Measurements from ENCODE around the gene EID2B. TPM values are rescaled to one million over a fixed set of nuclear protein-coding genes. Genes with fewer than 3 reads are reported as not detected.

EID2B gene
- total RNA-seq, 1 experiment from 2014 or later = 2.3 TPM

GRCh38 chr19:39517432-39517831 lies 15.2 kb downstream of the EID2B start:
- no peak overlapping the region for H3K27ac ChIP-seq

GRCh38 chr19:39516270-39516669 lies 16.4 kb downstream of the EID2B start:
- H3K27me3 ChIP-seq (ENCODE audit: insufficient read depth, low read depth) = peaks cover 3% of the 10 kb centered on the region; the same call in 1 of the 2 replicates
- DNase-seq = no peak
- H3K36me3 ChIP-seq (ENCODE audit: low read depth) = no peaks in the 10 kb centered on the region
- H2AFZ ChIP-seq = no peak overlapping the region
- H3K4me3 ChIP-seq = no peak overlapping the region
- CTCF ChIA-PET = no interaction called here
- H4K20me1 ChIP-seq (ENCODE audit: insufficient read depth) = no peaks in the 10 kb centered on the region
- POLR2A ChIA-PET (ENCODE audit: unreplicated experiment) = interaction anchor here (0.6 kb wide), 1 partner anchor 61 kb away, joined by 13 read pairs; no protein-coding TSS in a partner anchor
- H3K9me3 ChIP-seq (ENCODE audit: insufficient read depth, low read depth) = no peaks in the 10 kb centered on the region
- intact Hi-C loops (cut with micrococcal nuclease; ENCODE audit: unreplicated experiment) = no loop called here
- H3K79me2 ChIP-seq (ENCODE audit: low read depth) = no peaks in the 10 kb centered on the region
- H3K9me2 ChIP-seq (ENCODE audit: insufficient read depth) = no peaks in the 10 kb centered on the region
- BruUV-seq (replicated peaks) = no TSS peak
- TF ChIP-seq CTCF (conservative IDR thresholded peaks at IDR 0.05) (no peak), EZH2 (IDR thresholded peaks at IDR 0.05; ENCODE audit: low read depth) (no peak)
- no peaks in the 10 kb centered on the region for H3K4me1 ChIP-seq (replicated peaks; ENCODE audit: insufficient read depth)
- H3K27ac ChIP-seq = no peak overlapping the region
- H3K4me2 ChIP-seq = no peak overlapping the region
- peaks cover 4% of the 10 kb centered on the region; the same call in 1 of the 2 replicates for H3F3A ChIP-seq (ENCODE audit: insufficient read depth, low read depth)

More at GRCh38 chr19:39517432-39517831, 15.2 kb downstream of the EID2B start:
- no TSS peak for BruUV-seq (replicated peaks)
- H3K79me2 ChIP-seq (ENCODE audit: low read depth) = no peaks in the 10 kb centered on the region
- no peaks in the 10 kb centered on the region for H3K4me1 ChIP-seq (replicated peaks; ENCODE audit: insufficient read depth)
- intact Hi-C loops (cut with micrococcal nuclease; ENCODE audit: unreplicated experiment) = no loop called here
- CTCF ChIA-PET = interaction anchor here (1.2 kb wide), 1 partner anchor 19 kb away, joined by 4 read pairs; no protein-coding TSS in a partner anchor
- peaks cover 4% of the 10 kb centered on the region; the same call in 1 of the 2 replicates for H3F3A ChIP-seq (ENCODE audit: insufficient read depth, low read depth)
- POLR2A ChIA-PET (ENCODE audit: unreplicated experiment) = interaction anchor here (0.6 kb wide), 1 partner anchor 899 kb away, joined by 11 read pairs; the partner anchor contains the start of gene EIF3K
- H4K20me1 ChIP-seq (ENCODE audit: insufficient read depth) = no peaks in the 10 kb centered on the region
- no peaks in the 10 kb centered on the region for H3K9me2 ChIP-seq (ENCODE audit: insufficient read depth)
- no peak for TF ChIP-seq EZH2 (IDR thresholded peaks at IDR 0.05; ENCODE audit: low read depth)
- H3K27me3 ChIP-seq (ENCODE audit: insufficient read depth, low read depth) = peaks cover 3% of the 10 kb centered on the region; the same call in 1 of the 2 replicates
- H3K36me3 ChIP-seq (ENCODE audit: low read depth) = no peaks in the 10 kb centered on the region
- H3K9me3 ChIP-seq (ENCODE audit: insufficient read depth, low read depth) = no peaks in the 10 kb centered on the region
- no peak overlapping the region for H2AFZ ChIP-seq
- H3K4me2 ChIP-seq = no peak overlapping the region
- no peak overlapping the region for H3K4me3 ChIP-seq
- DNase-seq = no peak

- H3K36me3 ChIP-seq (ENCODE audit: low read depth) = no peaks in the 10 kb centered on the region
- POLR2A ChIA-PET (ENCODE audit: unreplicated experiment) = interaction anchor here (0.6 kb wide), 1 partner anchor 60 kb away, joined by 13 read pairs; no protein-coding TSS in a partner anchor
- no TSS peak for BruUV-seq (replicated peaks)
These were observed 17.0 kb downstream of the EID2B start for GRCh38 chr19:39515551-39516191.

More at GRCh38 chr19:39515551-39516191, 17.0 kb downstream of the EID2B start:
- peaks cover 3% of the 10 kb centered on the region; the same call in 1 of the 2 replicates for H3K27me3 ChIP-seq (ENCODE audit: insufficient read depth, low read depth)
- H3K79me2 ChIP-seq (ENCODE audit: low read depth) = no peaks in the 10 kb centered on the region
- no peaks in the 10 kb centered on the region for H3K9me3 ChIP-seq (ENCODE audit: insufficient read depth, low read depth)
- H3F3A ChIP-seq (ENCODE audit: insufficient read depth, low read depth) = peaks cover 4% of the 10 kb centered on the region; the same call in 1 of the 2 replicates
- intact Hi-C loops (cut with micrococcal nuclease; ENCODE audit: unreplicated experiment) = no loop called here
- H3K4me2 ChIP-seq = no peak overlapping the region
- TF ChIP-seq EZH2 (IDR thresholded peaks at IDR 0.05; ENCODE audit: low read depth) (no peak), CTCF (conservative IDR thresholded peaks at IDR 0.05) (no peak)
- CTCF ChIA-PET = no interaction called here
- no peak overlapping the region for H2AFZ ChIP-seq
- no peaks in the 10 kb centered on the region for H4K20me1 ChIP-seq (ENCODE audit: insufficient read depth)
- no peak overlapping the region for H3K27ac ChIP-seq
- no peak overlapping the region for H3K4me3 ChIP-seq
- no peak for DNase-seq
- H3K4me1 ChIP-seq (replicated peaks; ENCODE audit: insufficient read depth) = no peaks in the 10 kb centered on the region
- no peaks in the 10 kb centered on the region for H3K9me2 ChIP-seq (ENCODE audit: insufficient read depth)
